GM23248 (cell line): ENCODE results near the gene CASP14.

Experiments
- EZH2 ChIP-seq: fragments of 200-600 bp; sonication (generic); IDR thresholded peaks from 2 replicates; pipeline ENCODE4 v1.6.1; 2018; ENCODE audit warnings: antibody characterized with exemption, mild to moderate bottlenecking; ENCODE audit not compliant: insufficient read depth, poor library complexity, severe bottlenecking
- EZH2phosphoT487 ChIP-seq: fragments of 200-600 bp; sonication (generic); IDR thresholded peaks from 2 replicates; pipeline ENCODE4 v1.6.1; 2018; ENCODE audit warnings: antibody characterized with exemption, moderate library complexity, mild to moderate bottlenecking, low read depth; ENCODE audit not compliant: insufficient read depth

GRCh38 chr19:15105044-15105443, 55.8 kb downstream of the CASP14 start:
- TF ChIP-seq EZH2: no peak
- no peak for TF ChIP-seq EZH2phosphoT487
